SK-N-SH (cell line): ENCODE results near the gene PHOSPHO2. TPM values are rescaled to one million over a fixed set of nuclear protein-coding genes. Genes with fewer than 3 reads are reported as not detected.

ENCODE experiments used
- CTCF ChIA-PET: fragments of 300-600, 350-600 bp; formaldehyde crosslinking; extraction: SDS; loops from one replicate; lab custom pipeline; 2021; lab: Yijun Ruan, JAX
- POLR2A ChIA-PET: fragments of 350-600 bp; sonication (Branson Sonifier 250); formaldehyde crosslinking; extraction: SDS; loops from one replicate; lab custom pipeline; 2020; ENCODE audit warnings: antibody characterized with exemption, inconsistent platforms; lab: Yijun Ruan, JAX
- DNase-seq: peaks from one replicate; pipeline ENCODE4 v3.0.0; 2012
- H2AFZ ChIP-seq: fragments of 200-600 bp; sonication (generic); 2 replicates; pipeline ENCODE4 v1.8.1; 2016; ENCODE audit warnings: antibody characterized with exemption, mild to moderate bottlenecking, low read depth
- H3F3A ChIP-seq: fragments of 200-600 bp; sonication (generic); replicated peaks from 2 replicates; pipeline ENCODE3; 2016; ENCODE audit warnings: antibody characterized with exemption, mild to moderate bottlenecking; ENCODE audit not compliant: insufficient read depth
- H3K27ac ChIP-seq, 2 experiments: fragments of 200-500 bp in 1 of 2; fragments of 200-600 bp in 1 of 2; sonication (Bioruptor generic) in 1 of 2; sonication (generic), shearing (Covaris generic) in 1 of 2; 2 replicates each; pipeline versions ENCODE4 v1.5.1 to v1.6.1; 2014 to 2016; ENCODE audit warnings: low read depth in 2 of 2, inconsistent platforms in 1 of 2, low read length in 1 of 2, mild to moderate bottlenecking in 1 of 2, mixed read lengths in 1 of 2
- H3K27me3 ChIP-seq: fragments of 200-600 bp; sonication (generic), shearing (Covaris generic); 2 replicates; pipeline ENCODE4 v1.6.1; 2016; ENCODE audit warnings: mixed run types; ENCODE audit not compliant: insufficient read depth
- H3K36me3 ChIP-seq, 2 experiments: fragments of 200-500 bp in 1 of 2; fragments of 200-600 bp in 1 of 2; sonication (Bioruptor generic) in 1 of 2; sonication (generic) in 1 of 2; replicated peaks in 1 of 2; 2 replicates each; pipeline versions ENCODE3 to v1.5.1; 2014 to 2016; ENCODE audit warnings: low read length in 1 of 2, mild to moderate bottlenecking in 1 of 2; ENCODE audit not compliant: insufficient read depth in 2 of 2, control insufficient read depth in 1 of 2
- H3K4me1 ChIP-seq, 2 experiments: fragments of 200-500 bp in 1 of 2; fragments of 200-600 bp in 1 of 2; sonication (Bioruptor generic) in 1 of 2; sonication (generic), shearing (Covaris generic) in 1 of 2; 2 replicates each; pipeline versions ENCODE4 v1.5.1 to v1.6.1; 2014 to 2016; ENCODE audit warnings: low read depth in 1 of 2, low read length in 1 of 2, mixed run types in 1 of 2; ENCODE audit not compliant: insufficient read depth in 2 of 2, control insufficient read depth in 1 of 2
- H3K4me2 ChIP-seq: fragments of 200-600 bp; sonication (generic), shearing (Covaris generic); 2 replicates; pipeline ENCODE4 v1.6.1; 2017; ENCODE audit warnings: mixed run types
- H3K4me3 ChIP-seq, 2 experiments: fragments of 200-500 bp in 1 of 2; fragments of 200-600 bp in 1 of 2; sonication (Bioruptor generic) in 1 of 2; sonication (generic), shearing (Covaris generic) in 1 of 2; 2 replicates each; pipeline versions ENCODE4 v1.5.1 to v1.8.1; 2014 to 2016; ENCODE audit warnings: low read depth in 2 of 2, inconsistent platforms in 1 of 2, low read length in 1 of 2, mild to moderate bottlenecking in 1 of 2, mixed read lengths in 1 of 2, moderate library complexity in 1 of 2
- H3K79me2 ChIP-seq: fragments of 200-600 bp; sonication (generic); 2 replicates; pipeline ENCODE4 v1.8.1; 2017; ENCODE audit warnings: mild to moderate bottlenecking; ENCODE audit not compliant: insufficient read depth
- H3K9ac ChIP-seq: fragments of 200-600 bp; sonication (generic); 2 replicates; pipeline ENCODE4 v1.6.1; 2017; ENCODE audit warnings: mixed run types
- H3K9me2 ChIP-seq: fragments of 200-600 bp; sonication (generic); 2 replicates; pipeline ENCODE4 v1.6.1; 2017; ENCODE audit warnings: mixed run types
- H3K9me3 ChIP-seq: fragments of 200-600 bp; sonication (generic); 2 replicates; pipeline ENCODE4 v1.6.1; 2017; ENCODE audit warnings: mixed run types, mild to moderate bottlenecking, moderate library complexity
- H4K20me1 ChIP-seq: fragments of 200-600 bp; sonication (generic); 2 replicates; pipeline ENCODE4 v1.6.1; 2017; ENCODE audit warnings: mild to moderate bottlenecking, mixed run types; ENCODE audit not compliant: insufficient read depth
- CTCF ChIP-seq: fragments of 200-600 bp; sonication (generic); IDR thresholded peaks from 2 replicates; pipeline ENCODE4 v1.6.1; 2017; ENCODE audit warnings: antibody characterized with exemption, mild to moderate bottlenecking, moderate library complexity
- EZH2phosphoT487 ChIP-seq: fragments of 200-600 bp; sonication (generic); IDR thresholded peaks from 2 replicates; pipeline ENCODE4 v1.6.1; 2017; ENCODE audit warnings: low read depth, mixed run types, mild to moderate bottlenecking, antibody characterized with exemption, moderate library complexity, borderline replicate concordance
- FOSL2 ChIP-seq: IDR thresholded peaks from 2 replicates; pipeline ENCODE4 v1.4.0; 2012; ENCODE audit warnings: low read depth, mild to moderate bottlenecking, moderate library complexity, borderline replicate concordance
- FOXM1 ChIP-seq: IDR thresholded peaks from 2 replicates; pipeline ENCODE4 v1.4.0; 2012; ENCODE audit warnings: low read depth, mild to moderate bottlenecking
- GABPA ChIP-seq: IDR thresholded peaks from 2 replicates; pipeline ENCODE4 v1.4.0; 2012; ENCODE audit warnings: low read depth, mild to moderate bottlenecking
- GATA2 ChIP-seq: sonication (generic); formaldehyde crosslinking; IDR thresholded peaks from 2 replicates; pipeline ENCODE4 v1.5.0; 2020; ENCODE audit warnings: mild to moderate bottlenecking, missing genetic modification reagents
- MAX ChIP-seq: IDR thresholded peaks from 2 replicates; pipeline ENCODE4 v1.4.0; 2012; ENCODE audit warnings: low read depth
- MEF2A ChIP-seq: IDR thresholded peaks from 2 replicates; pipeline ENCODE4 v1.4.0; 2012; ENCODE audit warnings: low read depth, borderline replicate concordance
- PBX3 ChIP-seq: IDR thresholded peaks from 2 replicates; pipeline ENCODE4; 2012
- RAD21 ChIP-seq: IDR thresholded peaks from 2 replicates; pipeline ENCODE4 v1.6.1; 2012; ENCODE audit warnings: mild to moderate bottlenecking, low read length
- RCOR1 ChIP-seq: fragments of 150-350 bp; IDR thresholded peaks from 2 replicates; pipeline ENCODE4 v1.6.1; 2017; ENCODE audit warnings: antibody characterized with exemption, low read length
- REST ChIP-seq: IDR thresholded peaks from 2 replicates; pipeline ENCODE4 v1.6.1; 2012; ENCODE audit warnings: mild to moderate bottlenecking, low read depth, low read length, moderate library complexity
- SIN3A ChIP-seq: IDR thresholded peaks from 2 replicates; pipeline ENCODE4 v1.6.1; 2012; ENCODE audit warnings: low read depth, mild to moderate bottlenecking, low read length, moderate library complexity, borderline replicate concordance
- SMC3 ChIP-seq: IDR thresholded peaks from 2 replicates; pipeline ENCODE4 v1.6.1; 2012; ENCODE audit warnings: low read depth, low read length, improper control_type of control experiment
- TCF12 ChIP-seq: IDR thresholded peaks from 2 replicates; pipeline ENCODE4 v1.4.0; 2012
- USF2 ChIP-seq: fragments of 150-350 bp; IDR thresholded peaks from 2 replicates; pipeline ENCODE4 v1.6.1; 2017; ENCODE audit warnings: antibody characterized with exemption, low read length, low read depth, borderline replicate concordance
- YY1 ChIP-seq: IDR thresholded peaks from 2 replicates; pipeline ENCODE4 v1.4.0; 2012; ENCODE audit warnings: low read depth, mild to moderate bottlenecking
- WGBS: methylation state at CpG from one replicate; pipeline ENCODE4 v1.1.6; 2017; ENCODE audit warnings: low lambda C conversion rate; 5-methylcytosine and 5-hydroxymethylcytosine counted together
- polyA plus RNA-seq, 3 experiments: library from polyadenylated mRNA; depleted of rRNA; stranded (reverse); fragments of >200 nt; gene quantifications; 2 replicates each; pipeline ENCODE4 v1.2.3, GENCODE V29; 2012

The PHOSPHO2 gene
- polyA plus RNA-seq, 1 of the 3 experiments (the other 2 are of a cell fraction), result 1.1 TPM

GRCh38 chr2:169707626-169708025 lies 13.4 kb downstream of the PHOSPHO2 start:
- no peaks in the 10 kb centered on the region for H3K9me3 ChIP-seq
- 67% methylated on average over 2 of the region's 2 CpGs for WGBS
- H3K9me2 ChIP-seq, result no peaks in the 10 kb centered on the region
- peaks cover 3 to 11% of the 10 kb centered on the region in 2 experiments for H3K36me3 ChIP-seq
- no peak for DNase-seq
- peaks cover 0 to 7% of the 10 kb centered on the region in 2 experiments; a peak in 2 of 4 replicates for H3K4me1 ChIP-seq
- no peak overlapping the region for H2AFZ ChIP-seq
- no peak overlapping the region for H3K27ac ChIP-seq
- H3K4me2 ChIP-seq, result no peak overlapping the region
- no peak overlapping the region for H3K9ac ChIP-seq
- H4K20me1 ChIP-seq, result no peaks in the 10 kb centered on the region
- H3K27me3 ChIP-seq, result no peaks in the 10 kb centered on the region
- H3K79me2 ChIP-seq, result no peaks in the 10 kb centered on the region
- H3F3A ChIP-seq, result peaks cover 8% of the 10 kb centered on the region
- ChIA-PET POLR2A (no interaction called here), CTCF (interaction anchor here (0.6 kb wide), 1 partner anchor 30 kb away, joined by 3 read pairs; no protein-coding TSS in a partner anchor)
- H3K4me3 ChIP-seq, result no peak overlapping the region
- TF ChIP-seq GATA2, result no peak
- no peak for TF ChIP-seq SIN3A
- TF ChIP-seq REST, result no peak
- no peak for TF ChIP-seq EZH2phosphoT487
- TF ChIP-seq FOXM1, result no peak
- no peak for TF ChIP-seq PBX3
- no peak for TF ChIP-seq MAX
- TF ChIP-seq RAD21, result no peak
- TF ChIP-seq GABPA, result no peak
- no peak for TF ChIP-seq YY1
- no peak for TF ChIP-seq SMC3
- no peak for TF ChIP-seq TCF12
- TF ChIP-seq USF2, result no peak
- TF ChIP-seq MEF2A, result no peak
- no peak for TF ChIP-seq FOSL2
- TF ChIP-seq RCOR1, result no peak
- TF ChIP-seq CTCF, result no peak
- TF ChIP-seq, all 33 proteins: peak for 0
